Liver (tissue), 3 donors: ENCODE results near the gene KRT6C.

Experiments
- CTCF ChIP-seq: fragments of 150-350 bp; IDR thresholded peaks from 2 replicates; pipeline ENCODE4 v1.5.1; 2017; ENCODE audit warnings: improper control_type of control experiment, low read depth, low read length; ENCODE audit not compliant: missing input control
- EGR1 ChIP-seq, 2 donors: IDR thresholded peaks; 2 replicates each; pipeline ENCODE4 v1.6.1; 2016 to 2018; ENCODE audit warnings: antibody characterized with exemption in 2 of 2, low read depth in 2 of 2
- FOXA1 ChIP-seq: IDR thresholded peaks from 2 replicates; pipeline ENCODE4 v1.6.1; 2016; ENCODE audit warnings: antibody characterized with exemption
- GABPA ChIP-seq, 2 donors: IDR thresholded peaks in 1 of 2; conservative IDR thresholded peaks in 1 of 2; 2 replicates each; pipeline ENCODE4 v1.6.1; 2016; ENCODE audit warnings: antibody characterized with exemption in 2 of 2, mild to moderate bottlenecking in 1 of 2, moderate library complexity in 1 of 2
- HNF4G ChIP-seq: IDR thresholded peaks from 2 replicates; pipeline ENCODE4 v1.6.1; 2016; ENCODE audit warnings: antibody characterized with exemption
- JUND ChIP-seq, 2 donors: IDR thresholded peaks; 2 replicates each; pipeline ENCODE4 v1.6.1; 2016; ENCODE audit warnings: antibody characterized with exemption in 2 of 2
- MAX ChIP-seq: IDR thresholded peaks from 2 replicates; pipeline ENCODE4 v1.6.1; 2016; ENCODE audit warnings: antibody characterized with exemption
- NR2F2 ChIP-seq: IDR thresholded peaks from 2 replicates; pipeline ENCODE4 v1.6.1; 2016; ENCODE audit warnings: antibody characterized with exemption
- RAD21 ChIP-seq, 2 donors: IDR thresholded peaks; 2 replicates each; pipeline ENCODE4 v1.6.1; 2016; ENCODE audit warnings: antibody characterized with exemption in 2 of 2, mild to moderate bottlenecking in 2 of 2
- RXRA ChIP-seq, 2 donors: IDR thresholded peaks; 2 replicates each; pipeline ENCODE4 v1.6.1; 2017 to 2018; ENCODE audit warnings: antibody characterized with exemption in 2 of 2, mild to moderate bottlenecking in 1 of 2
- SP1 ChIP-seq: IDR thresholded peaks from 2 replicates; pipeline ENCODE4 v1.6.1; 2018; ENCODE audit warnings: antibody characterized with exemption, mild to moderate bottlenecking
- YY1 ChIP-seq: IDR thresholded peaks from 2 replicates; pipeline ENCODE4 v1.6.1; 2016; ENCODE audit warnings: antibody characterized with exemption, mild to moderate bottlenecking
- ZBTB33 ChIP-seq: IDR thresholded peaks from 2 replicates; pipeline ENCODE4 v1.6.1; 2016; ENCODE audit warnings: antibody characterized with exemption
- TF ChIP-seq, protein P1 (sequence below): IDR thresholded peaks from 2 replicates; pipeline ENCODE4 v1.6.1; 2016; ENCODE audit warnings: antibody characterized with exemption, mild to moderate bottlenecking
- donor health status: healthy.
- donor health status: healthy.

- TF ChIP-seq CTCF = no peak
- TF ChIP-seq EGR1 (IDR thresholded peaks at IDR 0.05; ENCODE audit: low read depth in 2 of 2) = no peak
- TF ChIP-seq SP1 = no peak
- no peak for TF ChIP-seq ZBTB33
- no peak for TF ChIP-seq GABPA (IDR thresholded peaks at IDR 0.05 in 1 of 2, conservative IDR thresholded peaks at IDR 0.05 in 1 of 2)
- TF ChIP-seq HNF4G = no peak
- TF ChIP-seq MAX = no peak
- TF ChIP-seq RAD21 (IDR thresholded peaks at IDR 0.05) = no peak
- no peak for TF ChIP-seq FOXA1
- no peak for TF ChIP-seq YY1
- TF ChIP-seq RXRA (IDR thresholded peaks at IDR 0.05) = no peak
- no peak for TF ChIP-seq NR2F2
- TF ChIP-seq, protein P1, sequence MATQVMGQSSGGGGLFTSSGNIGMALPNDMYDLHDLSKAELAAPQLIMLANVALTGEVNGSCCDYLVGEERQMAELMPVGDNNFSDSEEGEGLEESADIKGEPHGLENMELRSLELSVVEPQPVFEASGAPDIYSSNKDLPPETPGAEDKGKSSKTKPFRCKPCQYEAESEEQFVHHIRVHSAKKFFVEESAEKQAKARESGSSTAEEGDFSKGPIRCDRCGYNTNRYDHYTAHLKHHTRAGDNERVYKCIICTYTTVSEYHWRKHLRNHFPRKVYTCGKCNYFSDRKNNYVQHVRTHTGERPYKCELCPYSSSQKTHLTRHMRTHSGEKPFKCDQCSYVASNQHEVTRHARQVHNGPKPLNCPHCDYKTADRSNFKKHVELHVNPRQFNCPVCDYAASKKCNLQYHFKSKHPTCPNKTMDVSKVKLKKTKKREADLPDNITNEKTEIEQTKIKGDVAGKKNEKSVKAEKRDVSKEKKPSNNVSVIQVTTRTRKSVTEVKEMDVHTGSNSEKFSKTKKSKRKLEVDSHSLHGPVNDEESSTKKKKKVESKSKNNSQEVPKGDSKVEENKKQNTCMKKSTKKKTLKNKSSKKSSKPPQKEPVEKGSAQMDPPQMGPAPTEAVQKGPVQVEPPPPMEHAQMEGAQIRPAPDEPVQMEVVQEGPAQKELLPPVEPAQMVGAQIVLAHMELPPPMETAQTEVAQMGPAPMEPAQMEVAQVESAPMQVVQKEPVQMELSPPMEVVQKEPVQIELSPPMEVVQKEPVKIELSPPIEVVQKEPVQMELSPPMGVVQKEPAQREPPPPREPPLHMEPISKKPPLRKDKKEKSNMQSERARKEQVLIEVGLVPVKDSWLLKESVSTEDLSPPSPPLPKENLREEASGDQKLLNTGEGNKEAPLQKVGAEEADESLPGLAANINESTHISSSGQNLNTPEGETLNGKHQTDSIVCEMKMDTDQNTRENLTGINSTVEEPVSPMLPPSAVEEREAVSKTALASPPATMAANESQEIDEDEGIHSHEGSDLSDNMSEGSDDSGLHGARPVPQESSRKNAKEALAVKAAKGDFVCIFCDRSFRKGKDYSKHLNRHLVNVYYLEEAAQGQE = no peak
- no peak for TF ChIP-seq JUND (IDR thresholded peaks at IDR 0.05)
Measured at GRCh38 chr12:52499806-52500560, 26.4 kb upstream of the KRT6C start.
